H9 (cell line): Measurements from ENCODE around the gene RABL6. TPM values are rescaled to one million over a fixed set of nuclear protein-coding genes. Genes with fewer than 3 reads are reported as not detected.
A peak's percentile ranks its signal among the peaks of the same experiment; 100 is the strongest.

Source experiments
- DNase-seq: peaks from one replicate; pipeline ENCODE4 v3.0.0-alpha.2; 2017
- H2AFZ ChIP-seq: one replicate; pipeline ENCODE4 v1.6.1; 2013; ENCODE audit warnings: mild to moderate bottlenecking, low read length, control low read depth, moderate library complexity
- H2AK5ac ChIP-seq: 2 replicates; pipeline ENCODE4 v1.6.1; 2013; ENCODE audit warnings: low read length, control low read depth, mixed read lengths; ENCODE audit not compliant: insufficient read length
- H2BK120ac ChIP-seq: one replicate; pipeline ENCODE4 v1.6.1; 2013; ENCODE audit warnings: low read depth, mild to moderate bottlenecking, low read length, control low read depth, inconsistent platforms; ENCODE audit not compliant: poor library complexity, severe bottlenecking
- H2BK12ac ChIP-seq: 2 replicates; pipeline ENCODE4 v1.6.1; 2013; ENCODE audit warnings: low read length, control low read depth, mixed read lengths, low read depth; ENCODE audit not compliant: insufficient read length
- H2BK15ac ChIP-seq: 2 replicates; pipeline ENCODE4 v1.6.1; 2013; ENCODE audit warnings: low read depth, low read length, control low read depth
- H2BK20ac ChIP-seq: one replicate; pipeline ENCODE4 v1.6.1; 2013; ENCODE audit warnings: low read depth, mild to moderate bottlenecking, low read length, control low read depth, inconsistent platforms; ENCODE audit not compliant: poor library complexity, severe bottlenecking
- H2BK5ac ChIP-seq: 2 replicates; pipeline ENCODE4 v1.6.1; 2013; ENCODE audit warnings: low read length, control low read depth, mixed read lengths; ENCODE audit not compliant: insufficient read length
- H3K14ac ChIP-seq: 2 replicates; pipeline ENCODE4 v1.6.1; 2013; ENCODE audit warnings: low read length, control low read depth; ENCODE audit not compliant: insufficient read depth
- H3K18ac ChIP-seq: 2 replicates; pipeline ENCODE4 v1.6.1; 2013; ENCODE audit warnings: low read depth, mild to moderate bottlenecking, mixed read lengths, low read length, control low read depth; ENCODE audit not compliant: insufficient read length
- H3K23ac ChIP-seq: 2 replicates; pipeline ENCODE4 v1.6.1; 2013; ENCODE audit warnings: low read length, control low read depth, mixed read lengths, low read depth; ENCODE audit not compliant: insufficient read length
- H3K23me2 ChIP-seq: 2 replicates; pipeline ENCODE4 v1.6.1; 2013; ENCODE audit warnings: low read depth, mild to moderate bottlenecking, mixed read lengths, low read length, control low read depth; ENCODE audit not compliant: insufficient read length, poor library complexity, severe bottlenecking
- H3K27ac ChIP-seq: 2 replicates; pipeline ENCODE4 v1.5.1; 2013; ENCODE audit warnings: low read length, control low read depth, mixed read lengths, low read depth; ENCODE audit not compliant: insufficient read length
- H3K27me3 ChIP-seq: 2 replicates; pipeline ENCODE4 v1.6.1; 2013; ENCODE audit warnings: low read length, control low read depth, inconsistent platforms; ENCODE audit not compliant: insufficient read depth
- H3K4ac ChIP-seq: 2 replicates; pipeline ENCODE4 v1.6.1; 2013; ENCODE audit warnings: low read depth, mild to moderate bottlenecking, control low read depth, inconsistent platforms, low read length, moderate library complexity
- H3K4me1 ChIP-seq: 2 replicates; pipeline ENCODE4 v1.6.1; 2013; ENCODE audit warnings: low read length, control low read depth, inconsistent platforms; ENCODE audit not compliant: insufficient read depth
- H3K4me2 ChIP-seq: 2 replicates; pipeline ENCODE4 v1.6.1; 2013; ENCODE audit warnings: low read length, control low read depth, mixed read lengths; ENCODE audit not compliant: insufficient read length, insufficient read depth
- H3K56ac ChIP-seq: 2 replicates; pipeline ENCODE4 v1.6.1; 2013; ENCODE audit warnings: low read depth, mild to moderate bottlenecking, mixed read lengths, low read length, control low read depth; ENCODE audit not compliant: insufficient read length
- H3K79me1 ChIP-seq: 2 replicates; pipeline ENCODE4 v1.6.1; 2013; ENCODE audit warnings: low read depth, mild to moderate bottlenecking, moderate library complexity, low read length, control low read depth, inconsistent platforms; ENCODE audit not compliant: insufficient read depth, poor library complexity, severe bottlenecking
- H3K79me2 ChIP-seq: 2 replicates; pipeline ENCODE4 v1.6.1; 2013; ENCODE audit warnings: low read length, control low read depth, inconsistent platforms; ENCODE audit not compliant: insufficient read depth
- H3K9ac ChIP-seq: 2 replicates; pipeline ENCODE4 v1.6.1; 2013; ENCODE audit warnings: low read length, control low read depth, mixed read lengths; ENCODE audit not compliant: insufficient read length; ENCODE audit errors: extremely low read depth
- H3K9me3 ChIP-seq: one replicate; pipeline ENCODE4 v1.6.1; 2013; ENCODE audit warnings: low read depth, low read length, inconsistent platforms; ENCODE audit not compliant: control insufficient read depth
- H3T11ph ChIP-seq: one replicate; pipeline ENCODE4 v1.6.1; 2013; ENCODE audit warnings: mild to moderate bottlenecking, low read length, control low read depth, inconsistent platforms
- H4K20me1 ChIP-seq: one replicate; pipeline ENCODE4 v1.6.1; 2013; ENCODE audit not compliant: control insufficient read depth, insufficient read length, insufficient read depth
- H4K5ac ChIP-seq: 2 replicates; pipeline ENCODE4 v1.6.1; 2013; ENCODE audit warnings: low read depth, mild to moderate bottlenecking, mixed read lengths, low read length, control low read depth; ENCODE audit not compliant: insufficient read length
- H4K8ac ChIP-seq: replicated peaks from 2 replicates; pipeline ENCODE4 v1.6.1; 2013; ENCODE audit warnings: low read length, control low read depth, mixed read lengths, low read depth; ENCODE audit not compliant: insufficient read length
- H4K91ac ChIP-seq: 2 replicates; pipeline ENCODE4 v1.6.1; 2013; ENCODE audit warnings: low read depth, mild to moderate bottlenecking, moderate library complexity, mixed read lengths, low read length, control low read depth; ENCODE audit not compliant: insufficient read length
- H3K27ac Mint-ChIP-seq, 3 experiments: 2 replicates in 2 of 3; 3 replicates in 1 of 3; pipeline ENCODE4 v1.8.0; 2020 to 2021; ENCODE audit warnings: mixed read lengths in 3 of 3, mild to moderate bottlenecking in 1 of 3, moderate library complexity in 1 of 3
- H3K27me3 Mint-ChIP-seq: 2 replicates; pipeline ENCODE4 v1.8.0; 2021; ENCODE audit warnings: low read depth, mild to moderate bottlenecking, moderate library complexity, mixed read lengths
- H3K36me3 Mint-ChIP-seq, 3 experiments: 2 replicates in 2 of 3; 3 replicates in 1 of 3; pipeline ENCODE4 v1.8.0; 2020 to 2021; ENCODE audit warnings: low read depth in 3 of 3, mixed read lengths in 3 of 3; ENCODE audit not compliant: insufficient read depth in 1 of 3
- H3K4me1 Mint-ChIP-seq, 2 experiments: 2 replicates each; pipeline ENCODE4 v1.8.0; 2020; ENCODE audit warnings: mixed read lengths in 2 of 2
- H3K4me3 Mint-ChIP-seq, 2 experiments: 2 replicates in 1 of 2; 3 replicates in 1 of 2; pipeline ENCODE4 v1.8.0; 2020 to 2021; ENCODE audit warnings: mild to moderate bottlenecking in 2 of 2, mixed read lengths in 2 of 2, moderate library complexity in 1 of 2
- H3K9me3 Mint-ChIP-seq, 2 experiments: 2 replicates in 1 of 2; 3 replicates in 1 of 2; pipeline ENCODE4 v1.8.0; 2020; ENCODE audit warnings: mild to moderate bottlenecking in 2 of 2, mixed read lengths in 2 of 2, moderate library complexity in 1 of 2
- CTCF ChIP-seq: fragments of 200-600 bp; sonication (generic); conservative IDR thresholded peaks from 3 replicates; pipeline ENCODE4 v1.8.0; 2021; ENCODE audit warnings: antibody characterized with exemption, mild to moderate bottlenecking
- WGBS: extraction: QIAGEN DNeasy Blood & Tissue Kit; methylation state at CpG from one replicate; pipeline ENCODE4 v1.1.7; 2013; ENCODE audit warnings: missing lambda C conversion rate, low lambda C conversion rate, mixed read lengths; ENCODE audit not compliant: insufficient read length; ENCODE audit errors: extremely low coverage; 5-methylcytosine and 5-hydroxymethylcytosine counted together
- total RNA-seq: library from RNA; stranded (reverse); gene quantifications from 2 replicates; pipeline ENCODE4 v1.2.1, GENCODE V29; 2021

Gene RABL6
- total RNA-seq, 1 experiment from 2014 or later, result 108 TPM

DNA sequence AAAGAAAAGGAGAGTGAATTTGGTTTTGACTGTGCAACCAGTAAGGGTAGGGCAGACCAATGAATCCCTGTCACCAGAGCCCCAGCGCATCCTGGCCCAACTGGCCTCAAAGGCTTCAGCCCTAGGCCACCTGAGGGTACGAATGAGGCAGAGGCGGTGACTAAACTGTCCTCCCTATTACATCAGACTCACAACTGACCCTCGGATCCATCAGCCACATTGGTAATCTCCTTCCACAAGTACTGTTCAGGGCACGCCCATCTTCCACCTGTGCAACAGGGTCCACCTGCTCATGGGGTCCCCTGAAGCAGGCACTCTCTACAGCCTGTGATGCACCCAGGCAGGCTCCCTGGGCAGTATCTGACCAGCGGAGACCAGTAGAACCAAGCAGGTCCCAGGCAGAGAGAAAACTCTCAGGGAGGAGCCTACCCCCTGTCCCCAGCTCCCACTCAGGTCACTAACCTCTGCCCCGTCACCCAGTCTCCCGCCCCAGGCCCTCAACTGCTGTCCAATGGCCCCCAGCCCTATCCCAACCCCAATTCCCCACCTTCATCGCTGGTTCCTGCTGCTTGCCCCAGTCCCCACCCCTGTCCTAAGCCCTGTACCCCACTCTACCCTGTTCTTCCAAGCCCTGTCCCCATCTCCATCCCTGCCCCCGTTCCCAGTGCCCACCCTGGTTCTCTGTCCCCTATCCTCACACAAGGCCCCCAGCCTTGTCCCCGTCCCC, 57.5 kb downstream of the RABL6 start:
- Histone ChIP-seq H2BK5ac (no peak overlapping the region), H2AK5ac (no peak overlapping the region), H3K9me3 (peaks cover 5% of the 10 kb centered on the region), H3K56ac (no peak overlapping the region), H3K23me2 (peaks cover 4% of the 10 kb centered on the region), H2BK12ac (no peak overlapping the region), H3K23ac (no peak overlapping the region), H3K79me1 (peaks cover 2% of the 10 kb centered on the region), H3K27me3 (no peaks in the 10 kb centered on the region), H4K8ac (no peak overlapping the region), H4K5ac (no peak overlapping the region), H3K27ac (no peak overlapping the region), H2AFZ (no peak overlapping the region), H3K9ac (peak overlapping the region; percentile 21), H4K91ac (no peak overlapping the region), H2BK15ac (no peak overlapping the region), H3K18ac (no peak overlapping the region), H2BK120ac (no peak overlapping the region), H3K4me2 (peak overlapping the region; percentile 46), H2BK20ac (no peak overlapping the region), H4K20me1 (no peaks in the 10 kb centered on the region), H3K4ac (no peak overlapping the region), H3K79me2 (peaks cover 2% of the 10 kb centered on the region; the same call in 1 of the 2 replicates), H3K4me1 (0 out of 2 replicates have a peak, but pooled peaks cover 3% of the 10 kb centered on the region), H3T11ph (no peak overlapping the region), H3K14ac (no peak overlapping the region)
- Mint-ChIP-seq H3K4me3 (peak overlapping the region; percentile 78 to 84), H3K27me3 (peaks cover 7% of the 10 kb centered on the region), H3K9me3 (peaks cover 18 to 32% of the 10 kb centered on the region in 2 experiments), H3K4me1 (peaks cover 5 to 6% of the 10 kb centered on the region in 2 experiments), H3K36me3 (peaks cover 22 to 58% (median 57%) of the 10 kb centered on the region in 3 experiments), H3K27ac (peak overlapping the region in 1 of 3 experiments; percentile 63; a peak in 1 of 7 replicates)
- WGBS, result no CpG with 5 or more reads among the region's 11 CpGs
- TF ChIP-seq CTCF, result no peak
- no peak for DNase-seq
